Measurements from ENCODE around the gene MAPK14.

The MAPK14 gene

DNA sequence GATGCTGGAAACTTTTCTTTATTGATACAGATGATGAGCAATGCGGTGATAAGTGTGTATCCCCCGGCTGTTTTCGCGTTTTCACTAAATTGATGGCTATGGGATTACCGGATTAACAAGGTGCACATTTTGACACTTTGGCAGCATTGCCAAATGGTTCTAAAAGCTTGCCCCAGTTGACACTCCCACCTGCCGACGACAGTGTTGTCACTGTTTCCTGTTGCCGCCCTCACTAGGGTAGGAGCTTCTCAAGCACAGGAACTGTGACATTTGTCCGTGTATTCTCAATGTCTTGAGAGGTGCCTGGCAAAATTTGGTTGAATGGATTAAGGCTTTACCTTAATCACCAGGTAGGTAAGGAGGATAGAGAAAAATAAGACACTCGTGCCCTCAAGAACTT, 92.9 kb downstream of the MAPK14 start:
- Histone ChIP-seq H3K9ac (ENCODE audit: low read length) (no peak overlapping the region), H2AK5ac (ENCODE audit: low read length, severe bottlenecking) (no peak overlapping the region), H3K27ac (ENCODE audit: low read length, poor library complexity, severe bottlenecking) (no peak overlapping the region), H3K4ac (ENCODE audit: low read depth in 1 of 2, low read length in 2 of 2) (no peak overlapping the region), H3K4me1 (ENCODE audit: control insufficient read depth, insufficient read depth, low read depth, low read length) (peaks cover 9% of the 10 kb centered on the region), H2BK15ac (ENCODE audit: low read depth, poor library complexity, severe bottlenecking) (no peak overlapping the region), H2BK120ac (ENCODE audit: low read depth, low read length) (no peak overlapping the region), H3K4me2 (ENCODE audit: low read length, poor library complexity, severe bottlenecking) (no peak overlapping the region), H2AFZ (ENCODE audit: low read depth, low read length) (no peak overlapping the region), H3K14ac (ENCODE audit: low read length in 2 of 2) (no peak overlapping the region), H3K9me3 (ENCODE audit: control insufficient read depth, low read length) (no peaks in the 10 kb centered on the region), H3K36me3 (ENCODE audit: control insufficient read depth in 1 of 2, insufficient read depth in 2 of 2, low read depth in 1 of 2, low read length in 2 of 2) (peaks cover 0 to 10% of the 10 kb centered on the region in 2 experiments), H3K79me1 (replicated peaks; ENCODE audit: low read length, poor library complexity, severe bottlenecking) (no peaks in the 10 kb centered on the region), H3K23ac (ENCODE audit: low read length in 2 of 2) (no peak overlapping the region), H3K4me3 (ENCODE audit: insufficient read depth in 1 of 2, low read depth in 1 of 2, low read length in 2 of 2) (no peak overlapping the region), H4K8ac (ENCODE audit: low read length) (no peak overlapping the region), H3K27me3 (ENCODE audit: control insufficient read depth in 1 of 2, insufficient read depth in 1 of 2, low read length in 2 of 2) (no peaks in the 10 kb centered on the region), H3K18ac (ENCODE audit: low read depth in 1 of 2, low read length in 2 of 2) (no peak overlapping the region), H4K91ac (ENCODE audit: low read length) (no peak overlapping the region), H2BK5ac (ENCODE audit: low read depth, low read length, poor library complexity, severe bottlenecking) (no peak overlapping the region), H2BK12ac (ENCODE audit: low read length in 2 of 2) (no peak overlapping the region)
- 64% methylated on average over 9 of the region's 10 CpGs for WGBS
- DNase-seq = no peak

DNA sequence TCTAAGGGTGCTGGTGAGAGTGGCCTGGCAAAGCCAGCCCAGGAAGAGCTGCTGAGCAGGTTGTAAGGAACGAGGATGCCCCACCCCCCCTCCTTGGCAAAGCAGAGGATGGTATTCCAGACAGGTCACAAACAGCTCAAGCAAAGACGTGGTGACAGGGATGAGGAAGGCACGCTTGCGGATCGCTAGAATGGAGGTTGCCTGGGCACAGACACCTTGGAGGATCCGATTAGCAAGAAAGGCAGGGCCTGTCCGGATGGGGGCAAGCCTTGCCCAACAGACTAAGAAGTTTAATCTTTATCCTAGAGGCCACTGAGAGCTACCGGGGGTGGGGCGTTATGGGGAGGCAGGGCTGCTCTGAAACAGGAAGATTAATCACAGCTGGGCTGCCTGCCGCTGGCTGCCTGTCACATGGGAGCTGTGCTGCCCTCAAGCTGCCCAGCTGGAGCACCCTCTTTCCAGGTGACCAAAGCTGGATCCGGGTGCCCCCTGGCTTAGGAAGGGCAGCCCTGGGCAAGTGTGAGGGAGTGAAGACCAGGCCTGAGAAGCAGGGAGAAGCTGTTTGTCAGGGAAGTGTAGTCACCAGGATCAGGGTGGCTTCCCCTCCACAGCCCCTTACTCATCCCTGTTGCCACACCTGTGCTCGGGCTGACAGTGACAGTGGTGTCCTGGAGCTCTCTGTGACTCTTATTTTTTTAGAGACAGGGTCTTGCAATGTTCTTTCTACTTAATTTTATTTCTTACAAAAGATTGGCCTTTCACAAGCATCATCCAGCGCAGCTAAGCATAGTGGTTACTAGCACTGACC, 93.6 kb downstream of the MAPK14 start:
- WGBS = 44% methylated on average over 13 of the region's 13 CpGs
- no peak overlapping the region for H3K23ac ChIP-seq (ENCODE audit: low read length in 2 of 2)
- no peaks in the 10 kb centered on the region for H3K79me1 ChIP-seq (replicated peaks; ENCODE audit: low read length, poor library complexity, severe bottlenecking)
- no peak overlapping the region for H3K4ac ChIP-seq (ENCODE audit: low read depth in 1 of 2, low read length in 2 of 2)
- no peak overlapping the region for H2BK120ac ChIP-seq (ENCODE audit: low read depth, low read length)
- H3K9me3 ChIP-seq (ENCODE audit: control insufficient read depth, low read length) = no peaks in the 10 kb centered on the region
- H2BK12ac ChIP-seq (ENCODE audit: low read length in 2 of 2) = peak overlapping the region in 1 of 2 experiments; percentile 18
- no peak overlapping the region for H2AK5ac ChIP-seq (ENCODE audit: low read length, severe bottlenecking)
- peak; percentile 42 for DNase-seq
- H3K18ac ChIP-seq (ENCODE audit: low read depth in 1 of 2, low read length in 2 of 2) = peak overlapping the region; percentile 5 to 64
- peak overlapping the region; percentile 88 for H4K91ac ChIP-seq (ENCODE audit: low read length)
- peak overlapping the region; percentile 35 for H4K8ac ChIP-seq (ENCODE audit: low read length)
- H2BK5ac ChIP-seq (ENCODE audit: low read depth, low read length, poor library complexity, severe bottlenecking) = no peak overlapping the region
- H3K4me1 ChIP-seq (ENCODE audit: control insufficient read depth, insufficient read depth, low read depth, low read length) = peaks cover 9% of the 10 kb centered on the region
- no peak overlapping the region for H3K14ac ChIP-seq (ENCODE audit: low read length in 2 of 2)
- peaks cover 0 to 8% of the 10 kb centered on the region in 2 experiments for H3K36me3 ChIP-seq (ENCODE audit: control insufficient read depth in 1 of 2, insufficient read depth in 2 of 2, low read depth in 1 of 2, low read length in 2 of 2)
- no peak overlapping the region for H3K4me2 ChIP-seq (ENCODE audit: low read length, poor library complexity, severe bottlenecking)
- no peak overlapping the region for H3K4me3 ChIP-seq (ENCODE audit: insufficient read depth in 1 of 2, low read depth in 1 of 2, low read length in 2 of 2)
- H3K27me3 ChIP-seq (ENCODE audit: control insufficient read depth in 1 of 2, insufficient read depth in 1 of 2, low read length in 2 of 2) = no peaks in the 10 kb centered on the region
- H2AFZ ChIP-seq (ENCODE audit: low read depth, low read length) = no peak overlapping the region
- H3K9ac ChIP-seq (ENCODE audit: low read length) = peak overlapping the region; percentile 32
- no peak overlapping the region for H3K27ac ChIP-seq (ENCODE audit: low read length, poor library complexity, severe bottlenecking)
- peak overlapping the region; percentile 26 for H2BK15ac ChIP-seq (ENCODE audit: low read depth, poor library complexity, severe bottlenecking)

DNA sequence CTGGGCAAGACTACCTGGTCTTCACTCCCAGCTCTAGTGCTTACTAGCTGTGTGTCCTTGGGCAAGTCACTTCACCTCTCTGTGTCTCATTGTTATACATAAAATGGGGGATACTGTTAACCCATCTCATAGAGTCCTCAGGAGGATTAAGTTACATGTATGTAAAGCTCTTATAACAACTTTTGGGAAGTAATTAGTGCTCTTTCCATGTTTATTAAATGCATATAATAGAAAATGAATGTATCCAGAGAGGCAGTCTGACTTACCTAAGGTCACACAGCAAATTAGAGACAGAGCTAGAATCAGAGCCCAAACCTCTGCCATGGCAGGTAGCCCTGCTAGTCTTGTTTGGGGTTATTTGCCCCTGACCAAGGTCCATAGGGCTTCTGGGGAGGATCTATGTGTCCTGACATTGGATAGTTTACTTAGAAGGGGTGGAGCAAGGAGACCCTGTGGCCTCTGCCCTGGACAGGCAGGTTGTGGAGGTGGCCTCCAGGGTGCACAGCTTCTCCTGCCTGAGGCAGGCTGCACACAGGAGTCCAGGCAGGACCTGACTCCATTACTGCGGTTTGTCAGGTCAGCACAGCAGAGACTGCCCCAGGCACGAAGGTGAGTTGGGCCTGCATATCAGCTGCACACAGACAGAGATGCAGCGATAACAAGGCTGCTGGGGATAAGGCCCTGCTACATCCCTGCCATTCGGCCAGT, 94.3 kb downstream of the MAPK14 start:
- Histone ChIP-seq H3K18ac (ENCODE audit: low read depth in 1 of 2, low read length in 2 of 2) (peak overlapping the region; percentile 16 to 64), H3K4me1 (ENCODE audit: control insufficient read depth, insufficient read depth, low read depth, low read length) (peaks cover 10% of the 10 kb centered on the region), H2BK5ac (ENCODE audit: low read depth, low read length, poor library complexity, severe bottlenecking) (no peak overlapping the region), H3K4ac (ENCODE audit: low read depth in 1 of 2, low read length in 2 of 2) (no peak overlapping the region), H3K9me3 (ENCODE audit: control insufficient read depth, low read length) (no peaks in the 10 kb centered on the region), H3K4me2 (ENCODE audit: low read length, poor library complexity, severe bottlenecking) (no peak overlapping the region), H3K9ac (ENCODE audit: low read length) (peak overlapping the region; percentile 32), H3K79me1 (replicated peaks; ENCODE audit: low read length, poor library complexity, severe bottlenecking) (no peaks in the 10 kb centered on the region), H2BK15ac (ENCODE audit: low read depth, poor library complexity, severe bottlenecking) (no peak overlapping the region), H3K36me3 (ENCODE audit: control insufficient read depth in 1 of 2, insufficient read depth in 2 of 2, low read depth in 1 of 2, low read length in 2 of 2) (peaks cover 0 to 5% of the 10 kb centered on the region in 2 experiments), H2BK120ac (ENCODE audit: low read depth, low read length) (peak overlapping the region; percentile 34), H2BK12ac (ENCODE audit: low read length in 2 of 2) (peak overlapping the region; percentile 12 to 28), H3K23ac (ENCODE audit: low read length in 2 of 2) (no peak overlapping the region), H3K14ac (ENCODE audit: low read length in 2 of 2) (peak overlapping the region in 1 of 2 experiments; percentile 35), H3K4me3 (ENCODE audit: insufficient read depth in 1 of 2, low read depth in 1 of 2, low read length in 2 of 2) (no peak overlapping the region), H4K91ac (ENCODE audit: low read length) (peak overlapping the region; percentile 40), H2AFZ (ENCODE audit: low read depth, low read length) (no peak overlapping the region), H3K27me3 (ENCODE audit: control insufficient read depth in 1 of 2, insufficient read depth in 1 of 2, low read length in 2 of 2) (no peaks in the 10 kb centered on the region), H2AK5ac (ENCODE audit: low read length, severe bottlenecking) (no peak overlapping the region), H4K8ac (ENCODE audit: low read length) (peak overlapping the region; percentile 13), H3K27ac (ENCODE audit: low read length, poor library complexity, severe bottlenecking) (no peak overlapping the region)
- no peak for DNase-seq
- 97% methylated on average over 4 of the region's 4 CpGs for WGBS

All from mesenchymal stem cell (in vitro differentiated cells and primary cell).